ENCODE results near the gene LOXL3.

- no peak for TF ChIP-seq CTCF (IDR thresholded peaks at IDR 0.05)
- no peak for TF ChIP-seq EZH2 (IDR thresholded peaks at IDR 0.05)
These were observed 13.0 kb upstream of the LOXL3 start for GRCh38 chr2:74566754-74567085.
